Activated T-helper 1 cell treated with anti-CD3 and anti-CD28 coated beads, Interleukin-2, amount 50 U/mL, for 16 hours (primary cell): ENCODE results near the gene NCK2.

ENCODE experiments used
- DNase-seq, 2 donors: peaks; one replicate each; pipeline ENCODE4 v3.0.0-alpha.2; 2020; ENCODE audit warnings: low read depth in 1 of 2, low spot score in 1 of 2

NCK2 gene

GRCh38 chr2:105808423-105809096, 63.8 kb downstream of the NCK2 start:
- DNase-seq, result no peak

- DNase-seq, result no peak
Observed at GRCh38 chr2:105809097-105809473, 64.4 kb downstream of the NCK2 start.

GRCh38 chr2:105809723-105810122, 65.0 kb downstream of the NCK2 start:
- DNase-seq, result no peak

- DNase-seq, result no peak
Observed at GRCh38 chr2:105812180-105813044, 67.7 kb downstream of the NCK2 start.

GRCh38 chr2:105813045-105813315, 68.3 kb downstream of the NCK2 start:
- no peak for DNase-seq

GRCh38 chr2:105813405-105813804, 68.7 kb downstream of the NCK2 start:
- DNase-seq, result no peak

- no peak for DNase-seq
Observed at GRCh38 chr2:105814291-105814940, 69.7 kb downstream of the NCK2 start.

GRCh38 chr2:105815401-105815800, 70.7 kb downstream of the NCK2 start:
- no peak for DNase-seq

GRCh38 chr2:105820151-105820550, 75.4 kb downstream of the NCK2 start:
- no peak for DNase-seq

GRCh38 chr2:105820691-105821090, 76.0 kb downstream of the NCK2 start:
- no peak for DNase-seq

GRCh38 chr2:105821428-105822125, 76.9 kb downstream of the NCK2 start:
- DNase-seq, result no peak

- DNase-seq, result no peak
Observed at GRCh38 chr2:105822186-105822585, 77.5 kb downstream of the NCK2 start.

- no peak for DNase-seq
Observed at GRCh38 chr2:105824446-105824845, 79.7 kb downstream of the NCK2 start.

- DNase-seq, result no peak
Observed at GRCh38 chr2:105827351-105828096, 82.8 kb downstream of the NCK2 start.

GRCh38 chr2:105828558-105828957, 83.8 kb downstream of the NCK2 start:
- DNase-seq, result no peak

GRCh38 chr2:105834931-105835330, 90.2 kb downstream of the NCK2 start:
- no peak for DNase-seq

GRCh38 chr2:105836341-105836740, 91.6 kb downstream of the NCK2 start:
- DNase-seq, result no peak

GRCh38 chr2:105836840-105837692, 92.4 kb downstream of the NCK2 start:
- DNase-seq, result no peak

GRCh38 chr2:105839793-105840192, 95.1 kb downstream of the NCK2 start:
- DNase-seq, result no peak

- DNase-seq, result no peak
Observed at GRCh38 chr2:105840933-105841332, 96.2 kb downstream of the NCK2 start.
